Activated CD8-positive, alpha-beta memory T cell treated with anti-CD3 and anti-CD28 coated beads, Interleukin-2, amount 50 U/mL, for 48 hours (primary cell): ENCODE measurements around the gene DMBX1.

Experiments
- DNase-seq: peaks from one replicate; pipeline ENCODE4 v3.0.0-alpha.2; 2020

DMBX1 gene

GRCh38 chr1:46489638-46490405 is at the start of gene DMBX1:
Gene DMBX1, plus strand, starts transcription at chr1:46489836. Its CDS starts 17,175 bp downstream, at chr1:46507011.
- DNase-seq, result peak; percentile 72

- DNase-seq, result no peak
Observed at GRCh38 chr1:46440478-46440877, 49.2 kb upstream of the DMBX1 start.

DNA sequence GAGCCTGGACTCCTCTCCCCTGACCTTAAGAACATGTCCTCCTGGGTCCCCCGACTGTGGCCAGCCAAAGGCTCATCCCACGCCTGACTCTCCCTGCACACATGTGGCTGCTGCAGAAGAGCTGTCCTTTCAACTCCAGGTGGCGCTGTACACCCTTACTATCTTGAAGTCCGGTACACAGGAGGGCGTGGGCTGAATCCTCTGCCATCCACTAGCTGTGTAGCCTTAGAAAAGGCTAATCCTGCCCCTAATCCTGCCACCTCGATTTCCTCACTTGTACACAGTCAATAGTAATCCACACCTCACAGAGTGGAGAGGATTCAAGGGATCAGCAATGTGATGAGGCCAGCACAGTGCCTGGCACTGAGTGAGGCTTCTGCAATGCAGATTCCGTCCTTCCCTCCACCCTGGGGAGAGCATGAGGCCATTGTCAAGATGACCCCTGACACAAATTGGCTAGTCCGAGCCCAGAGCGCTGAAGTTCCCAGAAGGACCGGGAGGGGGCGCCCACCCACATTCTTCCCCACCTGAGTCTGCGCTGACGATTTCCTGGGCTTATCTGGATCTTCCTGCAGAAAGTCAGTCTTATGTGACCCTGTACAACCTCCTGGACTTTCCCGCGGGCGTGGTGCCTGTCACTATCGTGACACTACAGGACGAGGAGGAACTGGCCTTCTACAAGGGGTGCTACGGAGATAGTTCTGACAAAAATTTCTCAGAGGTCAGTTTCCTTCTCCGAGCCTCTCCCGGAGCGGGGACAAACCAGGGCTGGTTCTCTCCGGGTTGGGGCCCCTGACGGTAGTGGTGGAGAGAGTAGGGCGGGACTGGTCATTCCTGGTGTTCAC is 47.1 kb upstream of the DMBX1 start:
- DNase-seq, result peak; percentile 92

DNA sequence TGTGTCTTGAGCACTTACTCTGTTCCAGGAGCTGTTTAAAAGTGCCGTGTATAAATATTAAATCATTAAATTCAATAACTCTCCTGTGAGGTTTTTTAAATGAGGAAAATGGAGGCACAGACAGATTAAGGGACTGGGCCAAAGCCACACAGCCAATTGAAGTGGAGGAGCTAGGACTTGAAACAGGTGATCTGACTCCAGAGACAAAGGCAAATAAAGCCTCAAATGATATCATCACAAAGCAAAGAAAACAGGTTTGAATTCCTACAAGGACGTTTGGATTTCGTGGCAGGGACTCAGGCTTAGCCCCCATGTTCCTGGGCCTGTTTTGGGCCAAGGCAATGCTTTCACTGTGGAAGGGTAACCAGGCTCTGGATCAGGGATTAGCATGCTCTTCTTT is 45.2 kb upstream of the DMBX1 start:
- DNase-seq, result no peak

GRCh38 chr1:46445773-46446256 is 43.8 kb upstream of the DMBX1 start:
- DNase-seq, result no peak

DNA sequence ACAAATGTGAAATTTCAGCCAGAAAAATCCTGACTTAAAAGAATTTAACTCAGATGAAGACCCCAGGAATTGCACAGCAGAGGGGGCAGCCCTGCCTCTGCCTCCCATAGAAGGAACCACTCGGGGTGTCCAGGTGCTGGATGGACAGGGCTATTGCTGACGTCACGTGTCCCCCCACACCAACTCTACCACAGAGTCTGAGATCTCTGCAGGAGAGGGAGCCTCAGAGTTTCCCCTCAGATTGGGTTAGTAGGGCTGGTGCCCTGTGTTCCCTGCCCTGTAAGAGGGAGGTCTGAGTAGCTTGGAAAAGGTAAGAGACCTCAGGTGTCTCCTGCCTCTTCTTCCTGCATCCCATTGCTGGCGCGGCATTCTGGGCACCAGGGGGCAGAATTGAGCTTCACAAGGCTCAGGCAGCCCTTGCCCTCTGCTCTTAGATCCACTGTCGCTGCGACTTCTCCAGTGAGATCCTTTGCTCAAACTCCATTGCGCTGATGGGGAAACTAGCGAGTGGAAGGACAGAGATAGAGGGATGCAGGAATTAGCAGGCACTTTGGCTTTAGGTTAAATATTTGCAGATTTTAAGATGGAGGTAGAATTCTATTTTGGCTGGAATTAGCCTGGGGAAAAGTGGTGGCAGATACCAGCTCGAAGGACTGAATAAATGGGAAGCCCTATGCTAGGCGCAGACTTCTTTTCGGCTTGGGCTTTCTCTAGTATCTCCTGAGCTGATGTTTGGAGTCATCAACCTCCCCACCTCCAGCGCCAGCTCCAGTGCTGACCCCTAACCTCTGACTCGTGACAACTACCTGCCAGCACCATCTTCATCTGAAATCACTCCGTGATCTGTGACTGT is 42.8 kb upstream of the DMBX1 start:
- peak; percentile 93 for DNase-seq

- DNase-seq, result no peak
Observed at GRCh38 chr1:46447499-46448108, 42.0 kb upstream of the DMBX1 start.

GRCh38 chr1:46448109-46448911 is 41.3 kb upstream of the DMBX1 start:
- DNase-seq, result no peak

DNA sequence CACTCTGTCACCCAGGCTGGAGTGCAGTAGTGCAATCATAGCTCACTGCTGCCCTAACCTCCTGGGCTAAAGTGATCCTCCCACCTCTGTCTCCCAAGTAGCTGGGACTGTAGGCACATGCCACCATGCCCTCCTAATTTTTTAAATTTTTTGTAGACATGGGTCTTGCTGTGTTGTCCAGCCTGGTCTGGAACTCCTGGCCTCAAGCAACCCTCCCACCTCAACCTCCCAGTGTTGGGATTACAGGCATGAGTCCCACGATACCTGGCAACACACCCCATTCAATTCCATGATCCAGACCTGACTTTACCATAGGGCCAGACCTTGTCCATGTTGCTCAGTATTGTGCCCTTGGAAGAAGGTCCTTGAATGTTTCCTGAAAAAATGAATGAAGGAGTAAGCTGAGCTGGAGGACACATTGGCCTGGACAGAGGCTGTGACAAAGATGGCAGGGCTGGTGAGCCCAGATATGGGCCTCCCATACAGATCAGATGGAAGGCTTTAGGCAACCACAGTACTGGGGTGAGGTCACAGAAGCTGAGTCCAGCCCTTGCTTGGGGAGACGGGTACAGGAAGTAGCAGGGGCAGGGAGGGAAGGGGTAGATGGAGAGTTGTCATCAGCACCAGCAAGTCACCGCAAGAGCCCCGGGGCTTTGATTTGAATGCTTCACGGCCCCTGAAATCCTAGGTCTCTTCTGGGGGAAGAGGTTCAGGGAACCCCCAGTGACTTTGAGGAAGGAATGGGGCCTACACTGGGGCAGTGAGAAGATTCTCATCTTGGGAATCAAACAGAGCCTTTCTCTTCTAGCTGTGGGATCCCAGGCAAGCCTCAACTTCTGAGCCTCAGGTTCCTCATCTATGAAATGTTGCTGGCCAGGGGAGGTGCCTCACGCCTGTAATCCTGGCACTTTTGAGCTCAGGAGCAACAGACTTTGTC is 40.1 kb upstream of the DMBX1 start:
- no peak for DNase-seq

GRCh38 chr1:46450160-46450517 is 39.5 kb upstream of the DMBX1 start:
- DNase-seq, result no peak

DNA sequence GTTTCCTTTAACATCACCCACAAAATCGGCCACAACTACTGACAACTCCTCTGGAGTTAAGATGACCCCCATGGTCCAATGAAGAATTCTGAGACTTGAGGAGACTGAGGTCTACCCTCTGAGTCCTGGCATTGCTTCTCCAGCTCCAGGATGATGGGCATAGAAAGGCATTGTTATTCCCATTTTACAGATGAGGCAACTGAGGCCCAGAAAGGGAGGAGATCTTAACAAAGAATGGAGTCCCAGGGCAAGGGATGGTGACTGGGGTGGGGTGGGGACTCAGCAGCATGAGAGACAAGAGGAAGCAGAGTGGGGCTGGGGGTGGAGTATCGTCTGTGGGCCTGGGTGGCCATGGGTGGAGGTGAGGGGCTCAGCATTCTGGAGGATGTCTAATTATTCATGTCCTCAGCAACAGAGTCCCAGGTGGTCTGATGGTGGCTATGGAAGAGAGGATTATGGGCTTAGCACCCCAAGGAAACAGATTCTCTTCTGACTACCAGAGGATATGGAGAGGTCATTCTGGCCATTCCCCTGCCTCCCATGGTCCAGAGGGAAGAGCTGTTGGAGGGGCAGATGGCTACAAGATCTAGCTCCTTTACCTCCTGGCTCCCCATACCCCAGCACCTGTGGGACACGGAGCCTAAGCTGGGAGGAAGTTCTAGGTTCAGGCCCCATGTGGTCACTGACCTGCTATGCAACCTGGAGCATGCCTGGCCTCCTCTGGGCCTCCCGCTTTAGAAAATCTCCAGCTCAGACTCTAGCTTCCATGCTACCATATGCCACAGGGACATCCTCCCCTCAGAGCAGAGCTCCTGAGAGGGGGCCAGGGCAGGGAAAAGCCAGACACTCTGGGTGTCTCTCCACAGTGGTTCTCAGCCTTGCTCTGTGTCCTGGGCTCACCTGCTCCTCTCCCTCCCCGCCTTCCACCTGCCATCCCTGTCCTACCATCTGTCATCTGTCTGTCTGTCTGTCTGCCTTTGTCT is 37.4 kb upstream of the DMBX1 start:
- DNase-seq, result no peak

DNA sequence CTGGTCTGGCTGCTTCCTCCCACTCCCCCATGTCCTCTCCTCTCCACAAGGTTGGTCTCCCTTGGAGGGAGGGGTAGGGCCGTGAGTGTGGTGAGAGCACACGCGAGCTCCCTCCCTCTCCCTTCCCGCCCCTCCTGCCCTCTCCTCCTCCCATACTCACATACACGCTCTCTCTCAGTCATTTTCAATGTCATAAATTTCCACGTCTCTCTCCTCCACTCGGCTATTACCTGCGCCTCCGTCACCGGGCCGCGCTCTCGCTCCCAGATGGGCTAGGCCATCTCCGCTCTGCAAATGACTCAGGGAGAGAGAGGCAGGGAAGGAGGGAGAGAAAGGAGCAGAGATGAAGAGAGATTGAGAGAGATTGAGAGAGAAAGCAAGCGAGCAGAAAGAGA is 36.7 kb upstream of the DMBX1 start:
- no peak for DNase-seq

DNA sequence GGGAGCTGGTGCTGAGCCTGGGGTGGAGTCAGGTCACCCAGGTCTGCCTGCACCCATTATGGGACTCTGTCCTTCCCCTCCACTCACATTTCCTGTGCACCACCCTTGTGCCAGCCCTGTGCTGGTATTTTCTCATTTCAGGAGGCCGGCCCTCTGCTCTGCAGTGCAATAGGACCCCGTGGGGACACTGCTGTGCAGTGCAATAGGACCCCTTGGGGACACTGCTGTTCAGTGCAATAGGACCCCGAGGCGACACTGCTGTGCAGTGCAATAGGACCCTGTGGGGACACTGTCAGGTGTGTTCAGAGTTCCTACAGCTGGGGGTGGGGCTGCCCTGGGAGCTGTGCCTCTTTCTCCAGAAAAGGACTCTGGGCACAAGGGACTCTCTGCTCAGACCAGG is 36.2 kb upstream of the DMBX1 start:
- DNase-seq, result no peak

DNA sequence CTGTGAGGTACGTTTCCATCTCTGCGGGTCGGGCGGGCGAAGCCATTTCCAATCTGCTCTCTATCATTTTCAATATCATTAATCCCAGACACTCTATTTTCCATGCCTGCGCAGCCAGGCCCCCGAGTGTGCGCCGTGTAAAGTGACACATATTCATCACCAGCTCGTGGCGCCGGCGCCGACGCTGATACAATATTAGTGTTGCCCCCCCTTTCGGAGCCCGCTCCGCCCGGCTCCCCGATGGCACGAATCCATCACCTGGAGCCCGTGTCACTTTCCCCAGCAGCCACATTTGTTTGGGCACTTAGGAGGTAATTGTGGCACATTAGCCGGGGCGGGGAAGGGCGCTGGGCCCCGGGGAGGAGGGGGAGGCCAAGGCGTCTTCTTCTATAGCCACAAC is 33.7 kb upstream of the DMBX1 start:
- no peak for DNase-seq

DNA sequence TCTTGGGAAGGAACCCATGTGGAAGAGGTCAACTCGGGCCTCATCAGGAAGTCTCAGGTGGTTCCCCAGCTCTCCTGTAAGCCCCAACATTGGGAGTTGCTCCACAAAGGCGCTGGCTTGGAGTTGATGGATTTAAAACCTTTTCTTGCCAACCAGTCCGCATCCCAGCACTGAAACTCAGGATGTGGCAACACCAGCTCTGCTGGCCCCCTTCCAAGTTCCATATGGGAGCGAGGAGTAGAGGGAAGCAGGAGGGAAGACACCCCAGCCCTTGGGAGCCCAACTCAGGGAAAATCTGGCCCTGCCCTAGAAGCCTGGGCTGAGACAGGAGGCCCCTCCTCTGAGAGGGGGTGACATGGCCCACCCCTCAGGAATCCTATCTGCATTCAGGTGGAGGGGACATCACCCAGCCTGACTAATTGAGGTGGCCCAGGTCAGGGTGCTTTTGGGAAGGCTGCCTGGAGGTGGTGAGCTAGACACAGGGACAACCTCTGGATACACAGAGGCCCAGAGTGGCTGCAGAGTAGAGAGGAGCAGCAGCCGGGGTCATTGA is 33.1 kb upstream of the DMBX1 start:
- DNase-seq, result no peak

DNA sequence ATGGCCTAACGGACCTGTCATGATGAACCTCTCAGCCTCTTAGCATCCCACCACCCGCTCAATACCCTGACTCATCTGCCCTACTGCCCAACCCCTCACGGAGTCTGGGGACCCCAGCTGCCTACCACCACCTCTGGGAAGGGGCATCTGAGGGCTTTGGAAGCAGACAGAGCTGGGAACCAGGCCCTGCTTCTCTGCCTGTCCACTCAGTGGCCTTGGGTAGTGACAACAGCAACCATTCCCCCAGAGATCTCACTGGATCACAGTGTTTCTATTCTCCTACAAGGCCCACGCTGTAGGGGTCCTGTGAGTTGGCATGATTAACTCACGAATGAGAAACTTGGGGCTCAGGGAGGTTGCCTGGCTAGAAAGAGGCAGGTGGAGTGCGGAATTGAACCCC is 32.5 kb upstream of the DMBX1 start:
- DNase-seq, result no peak

DNA sequence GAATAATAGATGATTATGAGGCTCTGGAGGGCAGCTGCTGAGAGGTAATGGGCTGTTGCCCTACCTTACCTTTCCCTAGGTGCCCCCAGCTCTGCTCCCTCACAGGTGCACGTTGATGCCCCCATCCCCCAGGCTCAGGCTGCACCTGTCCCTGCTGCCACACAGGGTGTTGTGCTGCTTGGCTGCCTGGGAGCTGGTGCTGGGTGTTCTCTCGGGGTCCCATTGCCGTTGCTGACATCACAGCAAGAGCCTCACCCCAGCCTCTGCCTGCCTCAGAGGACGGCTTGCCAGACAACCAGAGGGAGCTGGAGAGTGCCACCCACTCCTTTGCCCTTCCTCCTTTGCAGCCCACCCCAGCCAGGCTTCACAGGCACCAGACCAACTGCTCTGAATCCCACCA is 31.4 kb upstream of the DMBX1 start:
- DNase-seq, result no peak

DNA sequence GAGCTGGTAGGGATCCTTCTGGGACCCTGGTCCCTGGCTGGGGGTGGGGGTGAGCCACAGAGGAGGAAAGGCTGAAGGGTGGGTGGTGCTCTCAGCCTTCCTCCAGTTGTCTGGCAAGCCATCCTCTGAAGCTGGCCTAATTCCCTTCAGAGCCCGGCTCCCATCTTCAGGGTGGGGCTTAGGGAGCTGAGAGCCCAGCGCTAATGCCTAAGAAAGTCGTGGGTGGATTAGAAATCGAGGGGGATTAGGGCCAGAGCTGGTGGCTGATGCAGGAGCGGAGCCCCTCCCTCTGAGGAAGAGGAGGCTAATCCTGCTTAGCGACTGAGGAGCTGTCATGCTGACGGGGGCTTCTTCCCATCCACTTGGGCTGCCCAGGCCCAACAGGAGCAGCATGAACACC is 30.8 kb upstream of the DMBX1 start:
- DNase-seq, result no peak

DNA sequence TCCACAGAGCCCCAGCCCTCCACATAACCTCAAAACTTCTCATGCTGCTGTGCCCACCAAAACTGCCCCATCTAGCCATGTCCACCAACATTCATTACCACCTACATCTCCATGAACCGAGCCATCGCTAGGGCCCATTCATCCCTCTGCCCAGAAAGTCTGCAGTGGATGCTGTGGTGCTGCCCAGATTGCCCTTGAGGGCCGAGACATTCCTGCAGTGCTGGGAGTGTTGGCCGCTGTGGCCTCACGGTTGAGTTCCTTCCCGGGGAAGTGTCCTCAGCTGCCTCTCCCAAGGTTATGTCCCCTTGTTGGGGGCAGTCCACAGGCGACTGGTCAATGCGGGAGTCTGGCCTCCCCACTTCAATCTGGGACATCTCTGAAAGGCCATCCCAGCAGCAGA is 30.3 kb upstream of the DMBX1 start:
- DNase-seq, result no peak
